Gastrocnemius medialis (tissue), 4 donors: ENCODE data around the gene SP6. TPM values are rescaled to one million over a fixed set of nuclear protein-coding genes. Genes with fewer than 3 reads are reported as not detected.

Experiments used
- ATAC-seq, 2 donors: fragments of 150-250 bp; one replicate each; pipeline ENCODE4 v1.9.1; 2016
- DNase-seq, 2 donors: peaks; one replicate each; pipeline ENCODE4 v3.0.0-alpha.2; 2019
- H3K27ac ChIP-seq, 4 donors: fragments of 200-600 bp; sonication (generic); 1 replicate in 1 of 4; 2 replicates in 3 of 4; pipeline ENCODE4 v1.5.1; 2016 to 2018; ENCODE audit warnings: mild to moderate bottlenecking in 2 of 4, moderate library complexity in 1 of 4
- H3K27me3 ChIP-seq, 3 donors: fragments of 200-600 bp; sonication (generic) in 2 of 3; 1 replicate in 1 of 3; 2 replicates in 2 of 3; pipeline versions ENCODE4 v1.5.1 to v1.6.0; 2016 to 2019; ENCODE audit warnings: mild to moderate bottlenecking in 1 of 3, moderate library complexity in 1 of 3
- H3K36me3 ChIP-seq, 2 donors: fragments of 200-600 bp; sonication (generic) in 1 of 2; one replicate each; pipeline ENCODE4 v1.5.1; 2017 to 2018
- H3K4me1 ChIP-seq, 2 donors: fragments of 200-600 bp; sonication (generic) in 1 of 2; one replicate each; pipeline ENCODE4 v1.5.1; 2016 to 2017; ENCODE audit warnings: mild to moderate bottlenecking in 2 of 2
- H3K4me3 ChIP-seq, 4 donors: fragments of 200-600 bp; sonication (generic) in 3 of 4; 1 replicate in 1 of 4; 2 replicates in 3 of 4; pipeline ENCODE4 v1.5.1; 2016 to 2019; ENCODE audit warnings: mild to moderate bottlenecking in 2 of 4
- H3K9me3 ChIP-seq, 3 donors: fragments of 200-600 bp; sonication (generic) in 2 of 3; 1 replicate in 1 of 3; 2 replicates in 2 of 3; pipeline ENCODE4 v1.5.1; 2016 to 2019
- CTCF ChIP-seq, 5 experiments: fragments of 450-650 bp in 3 of 5; fragments of 200-600 bp in 2 of 5; sonication (generic) in 2 of 5; IDR thresholded peaks in 4 of 5; conservative IDR thresholded peaks in 1 of 5; 1 replicate in 4 of 5; 2 replicates in 1 of 5; pipeline ENCODE4 v1.5.1; 2016 to 2019; ENCODE audit warnings: antibody characterized with exemption in 5 of 5, mild to moderate bottlenecking in 3 of 5, moderate library complexity in 3 of 5
- POLR2A ChIP-seq, 2 donors: fragments of 450-650 bp; IDR thresholded peaks; one replicate each; pipeline ENCODE4 v1.6.1; 2017; ENCODE audit warnings: antibody characterized with exemption in 2 of 2, mild to moderate bottlenecking in 2 of 2, moderate library complexity in 2 of 2
- in situ Hi-C, 4 donors: fragments of 200-750 bp; cut with MboI; loops; one replicate each; pipeline versions ENCODE4 v1.15.0 to v1.8.0; 2017; ENCODE audit warnings: low sequenced_read_pairs in 4 of 4
- intact Hi-C: fragments of 100-400 bp; cut with DNase I; formaldehyde crosslinking; loops from one replicate; pipeline ENCODE4 v1.15.1; 2023; ENCODE audit warnings: low total_unique reads
- total RNA-seq, 4 donors: library from RNA; depleted of rRNA; stranded (reverse); fragments of >200 nt; gene quantifications; one replicate each; pipeline versions ENCODE4 v1.1.0 to v1.2.3, GENCODE V29; 2016

Gene SP6
- total RNA-seq, 4 donors from 2014 or later: 0.16 TPM; not detected in 3

- Histone ChIP-seq H3K27ac (no peak overlapping the region), H3K9me3 (no peaks in the 10 kb centered on the region), H3K36me3 (no peaks in the 10 kb centered on the region), H3K4me3 (no peak overlapping the region), H3K27me3 (peaks cover 28 to 40% (median 32%) of the 10 kb centered on the region in 3 donors), H3K4me1 (peaks cover 2 to 4% of the 10 kb centered on the region in 2 donors)
- TF ChIP-seq POLR2A (IDR thresholded peaks at IDR 0.05) (no peak), CTCF (IDR thresholded peaks at IDR 0.05 in 4 of 5, conservative IDR thresholded peaks at IDR 0.05 in 1 of 5) (no peak)
- in situ Hi-C loops: no loop called here
- intact Hi-C loops: no loop called here
- ATAC-seq (no peak), DNase-seq (no peak)
Measured at GRCh38 chr17:47877368-47878034, 26.5 kb upstream of the SP6 start.

- intact Hi-C loops (no loop called here), in situ Hi-C loops (no loop called here)
- no peak for TF ChIP-seq CTCF (IDR thresholded peaks at IDR 0.05 in 4 of 5, conservative IDR thresholded peaks at IDR 0.05 in 1 of 5)
- TF ChIP-seq POLR2A (IDR thresholded peaks at IDR 0.05): no peak
- ATAC-seq: no peak
- Histone ChIP-seq H3K27me3 (peaks cover 38 to 61% (median 49%) of the 10 kb centered on the region in 3 donors), H3K4me3 (no peak overlapping the region), H3K36me3 (no peaks in the 10 kb centered on the region), H3K9me3 (no peaks in the 10 kb centered on the region), H3K4me1 (no peaks in the 10 kb centered on the region), H3K27ac (no peak overlapping the region)
- DNase-seq: no peak
Measured at GRCh38 chr17:47875011-47875985, 24.3 kb upstream of the SP6 start.

- Histone ChIP-seq H3K4me1 (no peaks in the 10 kb centered on the region), H3K9me3 (no peaks in the 10 kb centered on the region), H3K4me3 (no peak overlapping the region), H3K36me3 (no peaks in the 10 kb centered on the region), H3K27me3 (peaks cover 45 to 78% (median 51%) of the 10 kb centered on the region in 3 donors), H3K27ac (no peak overlapping the region)
- ATAC-seq (no peak), DNase-seq (no peak)
- in situ Hi-C loops (no loop called here), intact Hi-C loops (no loop called here)
- TF ChIP-seq CTCF (IDR thresholded peaks at IDR 0.05 in 4 of 5, conservative IDR thresholded peaks at IDR 0.05 in 1 of 5) (no peak), POLR2A (IDR thresholded peaks at IDR 0.05) (no peak)
Measured at GRCh38 chr17:47873200-47874090, 22.5 kb upstream of the SP6 start.

GRCh38 chr17:47872651-47873161 is 21.7 kb upstream of the SP6 start:
- TF ChIP-seq CTCF (IDR thresholded peaks at IDR 0.05 in 4 of 5, conservative IDR thresholded peaks at IDR 0.05 in 1 of 5) (no peak), POLR2A (IDR thresholded peaks at IDR 0.05) (no peak)
- peaks cover 47 to 80% (median 53%) of the 10 kb centered on the region in 3 donors for H3K27me3 ChIP-seq
- no peaks in the 10 kb centered on the region for H3K4me1 ChIP-seq
- in situ Hi-C loops: no loop called here
- no peaks in the 10 kb centered on the region for H3K9me3 ChIP-seq
- H3K4me3 ChIP-seq: no peak overlapping the region
- DNase-seq: no peak
- H3K36me3 ChIP-seq: no peaks in the 10 kb centered on the region
- intact Hi-C loops: no loop called here
- no peak for ATAC-seq
- H3K27ac ChIP-seq: no peak overlapping the region
